Lower lobe of right lung (tissue), 2 donors: ENCODE measurements around the gene PRKAR2B. TPM values are rescaled to one million over a fixed set of nuclear protein-coding genes. Genes with fewer than 3 reads are reported as not detected.
"Not testable (repeated sequence)": the region's sequence is repeated elsewhere in the genome, so short reads cannot be mapped to it uniquely, and the experiment has no call there.

Experiments used
- ATAC-seq, 2 donors: fragments of 200-7000 bp; cut with Tn5 transposase; one replicate each; pipeline ENCODE4 v1.9.1; 2020 to 2022; ENCODE audit warnings: mild to moderate bottlenecking in 2 of 2, moderate library complexity in 2 of 2
- DNase-seq: peaks from one replicate; pipeline ENCODE4 v3.0.0-alpha.2; 2020
- H3K27ac ChIP-seq: fragments of 200-600 bp; one replicate; pipeline ENCODE4 v1.8.0; 2022
- H3K27me3 ChIP-seq: fragments of 200-600 bp; one replicate; pipeline ENCODE4 v1.8.0; 2022; ENCODE audit warnings: low read depth
- H3K36me3 ChIP-seq: fragments of 200-600 bp; one replicate; pipeline ENCODE4 v1.8.0; 2022; ENCODE audit warnings: mild to moderate bottlenecking
- H3K4me1 ChIP-seq: fragments of 200-600 bp; one replicate; pipeline ENCODE4 v1.8.0; 2022
- H3K4me3 ChIP-seq: fragments of 200-600 bp; one replicate; pipeline ENCODE4 v1.8.0; 2022; ENCODE audit warnings: mild to moderate bottlenecking
- H3K9me3 ChIP-seq: fragments of 200-600 bp; one replicate; pipeline ENCODE4 v1.8.0; 2022
- CTCF ChIP-seq: fragments of 200-600 bp; IDR thresholded peaks from one replicate; pipeline ENCODE4 v1.8.0; 2022; ENCODE audit warnings: antibody characterized with exemption, mild to moderate bottlenecking
- intact Hi-C: fragments of 100-400 bp; cut with DNase I; formaldehyde crosslinking; loops from one replicate; pipeline ENCODE4 v1.11.0; 2022
- total RNA-seq: library from RNA; stranded (reverse); fragmentation: NEBNext Ultra II Directional; extraction: Animal tissue kit (Norgen Biotek cat#: 25700); gene quantifications from one replicate; pipeline ENCODE4 v1.2.1, GENCODE V29; 2021
- donor health status: DM: no; HTN: yes; CAD: no; lungs with severe emphysema.

The PRKAR2B gene
- total RNA-seq, 1 donor from 2014 or later: 10.3 TPM

DNA sequence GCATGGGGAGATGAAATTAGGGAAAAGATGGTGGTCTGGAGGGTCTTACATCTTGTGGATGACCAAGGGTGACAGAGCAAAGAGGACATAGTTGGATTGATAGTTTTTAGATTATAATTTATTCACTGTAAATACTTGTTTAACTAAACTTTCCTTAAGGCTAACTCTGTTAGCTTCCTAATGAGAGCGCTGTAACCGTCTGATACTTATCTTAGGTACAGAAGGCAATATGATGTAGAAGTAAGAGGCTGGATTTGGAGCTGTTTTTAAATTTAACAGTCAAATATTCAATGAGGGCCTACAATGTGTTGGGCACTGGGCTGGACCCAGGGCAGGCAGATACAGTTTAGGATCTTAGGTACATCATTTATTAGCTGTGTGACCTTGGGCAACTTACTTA is 36.0 kb downstream of the PRKAR2B start:
- DNase-seq (no peak), ATAC-seq (no peak)

GRCh38 chr7:107085180-107085579 is 40.7 kb downstream of the PRKAR2B start:
- Histone ChIP-seq H3K9me3 (no peaks in the 10 kb centered on the region), H3K36me3 (no peaks in the 10 kb centered on the region), H3K27me3 (no peaks in the 10 kb centered on the region), H3K4me3 (no peak overlapping the region), H3K27ac (no peak overlapping the region), H3K4me1 (no peaks in the 10 kb centered on the region)
- TF ChIP-seq CTCF: no peak
- ATAC-seq (no peak), DNase-seq (no peak)
- intact Hi-C loops: no loop called here

More for the DNA sequence above, 36.0 kb downstream of the PRKAR2B start:
- Histone ChIP-seq H3K36me3 (no peaks in the 10 kb centered on the region), H3K4me3 (no peak overlapping the region), H3K4me1 (no peaks in the 10 kb centered on the region), H3K27me3 (no peaks in the 10 kb centered on the region), H3K27ac (no peak overlapping the region), H3K9me3 (no peaks in the 10 kb centered on the region)
- no peak for TF ChIP-seq CTCF
- intact Hi-C loops: no loop called here

GRCh38 chr7:107089627-107090026 is 45.1 kb downstream of the PRKAR2B start:
- Histone ChIP-seq H3K4me1 (peaks cover 6% of the 10 kb centered on the region), H3K27ac (no peak overlapping the region), H3K27me3 (no peaks in the 10 kb centered on the region), H3K36me3 (no peaks in the 10 kb centered on the region), H3K4me3 (no peak overlapping the region), H3K9me3 (no peaks in the 10 kb centered on the region)
- intact Hi-C loops: no loop called here
- ATAC-seq: no peak
- DNase-seq: no peak
- no peak for TF ChIP-seq CTCF

GRCh38 chr7:107090457-107090856 is 46.0 kb downstream of the PRKAR2B start:
- H3K27ac ChIP-seq: no peak overlapping the region
- DNase-seq (no peak), ATAC-seq (no peak)
- H3K4me3 ChIP-seq: no peak overlapping the region
- intact Hi-C loops: no loop called here
- no peaks in the 10 kb centered on the region for H3K9me3 ChIP-seq
- H3K4me1 ChIP-seq: peaks cover 6% of the 10 kb centered on the region
- no peaks in the 10 kb centered on the region for H3K36me3 ChIP-seq
- TF ChIP-seq CTCF: no peak
- H3K27me3 ChIP-seq: no peaks in the 10 kb centered on the region

- Histone ChIP-seq H3K27ac (no peak overlapping the region), H3K4me1 (peaks cover 6% of the 10 kb centered on the region), H3K9me3 (no peaks in the 10 kb centered on the region), H3K27me3 (no peaks in the 10 kb centered on the region), H3K4me3 (no peak overlapping the region), H3K36me3 (no peaks in the 10 kb centered on the region)
- DNase-seq: no peak
- intact Hi-C loops: no loop called here
- no peak for TF ChIP-seq CTCF
- ATAC-seq: no peak
Measured at GRCh38 chr7:107091306-107091705, 46.8 kb downstream of the PRKAR2B start.

- intact Hi-C loops, H3K9me3 ChIP-seq: not testable (repeated sequence)
Measured at GRCh38 chr7:107093671-107094070, 49.2 kb downstream of the PRKAR2B start.

DNA sequence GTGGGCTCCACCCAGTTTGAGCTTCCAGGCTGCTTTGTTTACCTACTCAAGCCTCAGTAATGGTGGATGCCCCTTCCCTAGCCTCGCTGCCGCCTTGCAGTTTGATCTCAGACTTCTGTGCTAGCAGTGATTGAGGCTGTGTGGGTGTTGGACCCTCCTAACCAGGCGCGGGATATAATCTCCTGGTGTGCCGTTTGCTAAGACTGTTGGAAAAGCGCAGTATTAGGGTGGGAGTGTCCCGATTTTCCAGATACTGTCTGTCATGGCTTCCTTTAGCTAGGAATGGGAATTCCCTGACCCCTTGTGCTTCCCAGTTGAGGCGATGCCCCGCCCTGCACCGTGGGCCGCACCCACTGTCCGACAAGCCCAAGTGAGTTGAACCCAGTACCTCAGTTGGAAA is 54.6 kb downstream of the PRKAR2B start:
- H3K27me3 ChIP-seq, H3K36me3 ChIP-seq, DNase-seq, H3K27ac ChIP-seq, H3K9me3 ChIP-seq, H3K4me3 ChIP-seq, ATAC-seq, intact Hi-C loops, H3K4me1 ChIP-seq: not testable (repeated sequence)

More at GRCh38 chr7:107093671-107094070, 49.2 kb downstream of the PRKAR2B start:
- H3K27ac ChIP-seq, H3K36me3 ChIP-seq, ATAC-seq, DNase-seq, H3K27me3 ChIP-seq, H3K4me1 ChIP-seq, H3K4me3 ChIP-seq: not testable (repeated sequence)
